Osteoblast (primary cell): Measurements from ENCODE around the gene FBXO15. TPM values are rescaled to one million over a fixed set of nuclear protein-coding genes. Genes with fewer than 3 reads are reported as not detected.
A peak's percentile ranks its signal among the peaks of the same experiment; 100 is the strongest.

Source experiments
- DNase-seq: peaks from one replicate; pipeline ENCODE4 v3.0.0; 2011; ENCODE audit warnings: low spot score, mixed read lengths; ENCODE audit not compliant: insufficient read length; ENCODE audit errors: missing footprints
- H2AFZ ChIP-seq: 2 replicates; pipeline ENCODE4 v1.6.0; 2011; ENCODE audit warnings: mild to moderate bottlenecking, low read length
- H3K27ac ChIP-seq: 2 replicates; pipeline ENCODE4 v1.5.1; 2011; ENCODE audit warnings: mild to moderate bottlenecking, low read depth, low read length, moderate library complexity
- H3K27me3 ChIP-seq: 2 replicates; pipeline ENCODE4 v1.6.0; 2012; ENCODE audit warnings: mild to moderate bottlenecking, control low read depth, inconsistent platforms, low read length, moderate library complexity; ENCODE audit not compliant: insufficient read depth
- H3K36me3 ChIP-seq: 2 replicates; pipeline ENCODE4 v1.5.1; 2011; ENCODE audit warnings: mild to moderate bottlenecking, low read length, control low read depth, moderate library complexity; ENCODE audit not compliant: insufficient read depth
- H3K4me1 ChIP-seq: 2 replicates; pipeline ENCODE4 v1.5.1; 2011; ENCODE audit warnings: mild to moderate bottlenecking, low read length, control low read depth, moderate library complexity; ENCODE audit not compliant: insufficient read depth
- H3K4me2 ChIP-seq: 2 replicates; pipeline ENCODE4 v1.6.0; 2011; ENCODE audit warnings: mild to moderate bottlenecking, low read length; ENCODE audit not compliant: insufficient read depth
- H3K4me3 ChIP-seq: fragments of 200-600 bp; sonication (generic); 3 replicates; pipeline ENCODE4 v1.5.1; 2012; ENCODE audit warnings: mild to moderate bottlenecking, low read length, inconsistent platforms; ENCODE audit not compliant: insufficient read depth
- H3K79me2 ChIP-seq: 2 replicates; pipeline ENCODE4 v1.6.0; 2012; ENCODE audit warnings: mild to moderate bottlenecking, low read length, control low read depth, inconsistent platforms; ENCODE audit not compliant: insufficient read depth
- H3K9me3 ChIP-seq: 2 replicates; pipeline ENCODE4 v1.5.1; 2011; ENCODE audit warnings: low read depth, low read length, control low read depth
- H4K20me1 ChIP-seq: 2 replicates; pipeline ENCODE4 v1.6.0; 2012; ENCODE audit warnings: mild to moderate bottlenecking, low read length, control low read depth; ENCODE audit not compliant: insufficient read depth
- total RNA-seq: library from RNA; depleted of rRNA; stranded (reverse); fragments of >200 nt; gene quantifications from 2 replicates; pipeline ENCODE4 v1.2.3, GENCODE V29; 2012
- TF ChIP-seq, protein P1 (sequence below): IDR thresholded peaks from 2 replicates; pipeline ENCODE4 v1.5.1; 2011; ENCODE audit warnings: mild to moderate bottlenecking, low read depth, low read length, moderate library complexity; ENCODE audit errors: extremely low read depth

Gene FBXO15
- total RNA-seq, 1 donor = 0.36 TPM

DNA sequence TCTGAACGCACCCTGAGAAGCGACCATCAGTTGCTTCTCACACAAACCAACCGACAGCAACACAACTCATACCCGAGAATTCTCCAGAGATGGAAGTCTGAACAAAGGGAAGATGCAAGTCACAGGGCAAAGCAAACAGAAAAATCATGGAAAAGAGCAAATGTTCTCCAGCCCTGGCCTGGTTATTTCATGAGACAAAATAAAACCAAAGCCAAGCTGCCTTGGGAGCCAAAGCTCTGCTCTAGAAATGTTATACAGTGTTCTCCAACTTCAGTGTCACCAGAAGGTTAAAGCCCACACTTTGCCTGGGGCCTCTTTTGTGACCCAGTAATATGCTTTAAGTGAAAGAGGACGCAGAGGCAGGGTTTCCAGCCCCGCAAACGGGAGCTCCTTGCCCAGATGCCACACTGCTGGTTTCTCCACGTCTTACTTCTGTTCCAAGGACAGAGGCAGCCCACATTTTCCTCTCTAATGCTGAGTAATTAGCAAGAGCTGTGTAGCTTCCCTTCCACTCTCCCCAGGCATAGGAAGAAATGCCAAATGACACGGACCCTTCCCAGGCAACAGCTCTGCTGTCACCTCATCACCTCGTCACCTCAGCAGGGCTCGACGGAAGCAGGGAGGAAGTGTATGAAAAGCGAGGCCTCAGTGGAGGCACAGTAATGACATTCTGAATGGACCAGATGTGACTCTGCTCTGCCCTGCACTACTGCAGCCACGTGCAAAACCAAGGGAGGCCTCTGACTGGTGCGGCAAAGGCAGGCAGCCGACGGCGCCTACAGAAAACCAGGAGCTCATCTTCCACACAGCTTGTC lies 64.7 kb downstream of the FBXO15 start:
- Histone ChIP-seq H3K79me2 (no peaks in the 10 kb centered on the region), H3K4me1 (peaks cover 7% of the 10 kb centered on the region), H3K36me3 (no peaks in the 10 kb centered on the region), H3K4me2 (peak overlapping the region; percentile 64), H3K27me3 (no peaks in the 10 kb centered on the region), H3K4me3 (peak overlapping the region; percentile 46), H3K27ac (no peak overlapping the region), H2AFZ (peak overlapping the region; percentile 97), H3K9me3 (no peaks in the 10 kb centered on the region), H4K20me1 (no peaks in the 10 kb centered on the region)
- peak; percentile 67 for DNase-seq
- TF ChIP-seq, protein P1, sequence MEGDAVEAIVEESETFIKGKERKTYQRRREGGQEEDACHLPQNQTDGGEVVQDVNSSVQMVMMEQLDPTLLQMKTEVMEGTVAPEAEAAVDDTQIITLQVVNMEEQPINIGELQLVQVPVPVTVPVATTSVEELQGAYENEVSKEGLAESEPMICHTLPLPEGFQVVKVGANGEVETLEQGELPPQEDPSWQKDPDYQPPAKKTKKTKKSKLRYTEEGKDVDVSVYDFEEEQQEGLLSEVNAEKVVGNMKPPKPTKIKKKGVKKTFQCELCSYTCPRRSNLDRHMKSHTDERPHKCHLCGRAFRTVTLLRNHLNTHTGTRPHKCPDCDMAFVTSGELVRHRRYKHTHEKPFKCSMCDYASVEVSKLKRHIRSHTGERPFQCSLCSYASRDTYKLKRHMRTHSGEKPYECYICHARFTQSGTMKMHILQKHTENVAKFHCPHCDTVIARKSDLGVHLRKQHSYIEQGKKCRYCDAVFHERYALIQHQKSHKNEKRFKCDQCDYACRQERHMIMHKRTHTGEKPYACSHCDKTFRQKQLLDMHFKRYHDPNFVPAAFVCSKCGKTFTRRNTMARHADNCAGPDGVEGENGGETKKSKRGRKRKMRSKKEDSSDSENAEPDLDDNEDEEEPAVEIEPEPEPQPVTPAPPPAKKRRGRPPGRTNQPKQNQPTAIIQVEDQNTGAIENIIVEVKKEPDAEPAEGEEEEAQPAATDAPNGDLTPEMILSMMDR = no peak

DNA sequence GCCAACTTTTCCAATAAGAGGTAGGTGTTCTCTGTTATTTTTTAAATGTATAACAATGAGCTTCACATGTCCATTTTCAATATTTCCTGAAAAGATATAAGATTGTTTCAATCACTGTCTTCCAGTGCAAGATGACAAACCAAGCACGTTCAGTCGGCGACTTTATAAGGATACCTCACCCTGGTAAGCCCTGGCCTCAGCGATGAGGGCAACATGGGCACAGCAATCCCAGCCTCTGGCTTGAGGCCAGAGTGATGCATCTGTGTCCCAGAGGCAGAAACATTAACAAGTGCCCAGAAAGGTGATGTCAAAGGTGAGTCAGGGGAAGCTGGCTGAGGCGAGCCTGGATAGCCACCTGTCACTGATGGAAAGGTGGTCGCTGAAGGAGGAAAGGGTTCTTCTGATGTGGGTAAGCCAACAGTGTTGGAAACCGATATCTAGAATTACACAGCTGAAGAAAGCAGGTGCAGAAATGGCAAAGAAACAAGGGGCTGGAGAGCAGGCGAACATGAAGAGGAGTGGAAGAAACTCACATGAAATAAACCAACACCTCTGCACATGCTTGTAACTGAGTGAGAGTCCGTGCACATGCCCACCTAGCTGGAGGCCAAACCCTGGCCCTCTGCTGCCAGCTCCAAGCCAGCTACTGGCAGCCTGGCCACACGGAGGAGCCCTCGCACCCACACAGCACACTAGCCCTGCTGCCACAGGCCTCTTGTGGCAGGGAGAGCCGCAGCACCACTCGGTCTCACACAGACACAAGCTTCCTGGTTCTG lies 65.5 kb downstream of the FBXO15 start:
- TF ChIP-seq, protein P1 = peak; percentile 66
- H3K27ac ChIP-seq = no peak overlapping the region
- H3K4me1 ChIP-seq = peaks cover 7% of the 10 kb centered on the region
- H3K9me3 ChIP-seq = no peaks in the 10 kb centered on the region
- DNase-seq = peak; percentile 89
- H3K27me3 ChIP-seq = no peaks in the 10 kb centered on the region
- H4K20me1 ChIP-seq = no peaks in the 10 kb centered on the region
- no peaks in the 10 kb centered on the region for H3K36me3 ChIP-seq
- peak overlapping the region; percentile 64 for H3K4me2 ChIP-seq
- H3K79me2 ChIP-seq = no peaks in the 10 kb centered on the region
- H3K4me3 ChIP-seq = peak overlapping the region; percentile 46
- H2AFZ ChIP-seq = peak overlapping the region; percentile 97

DNA sequence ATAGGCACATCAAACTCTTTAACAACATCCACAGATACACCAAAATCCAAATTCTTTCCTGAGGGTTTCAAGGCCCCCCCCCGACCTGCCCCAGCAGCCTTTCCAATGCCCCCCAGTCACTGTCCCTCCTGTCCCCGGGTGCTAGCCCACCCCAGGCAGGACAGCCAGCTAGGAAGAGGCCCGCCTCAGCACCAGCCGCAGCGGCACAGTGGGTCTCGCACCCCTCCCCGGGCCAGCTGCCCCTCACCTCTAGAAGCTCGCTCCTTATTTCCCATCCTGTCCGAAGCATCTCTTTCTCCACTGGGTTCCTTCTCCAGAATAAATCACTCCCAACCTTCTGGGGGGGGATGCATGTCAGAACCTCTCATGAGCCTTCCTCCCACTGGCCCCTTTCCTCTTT lies 69.4 kb downstream of the FBXO15 start:
- H3K4me1 ChIP-seq = peaks cover 7% of the 10 kb centered on the region
- DNase-seq = peak; percentile 17
- no peaks in the 10 kb centered on the region for H4K20me1 ChIP-seq
- no peak overlapping the region for H2AFZ ChIP-seq
- H3K36me3 ChIP-seq = no peaks in the 10 kb centered on the region
- TF ChIP-seq, protein P1 = no peak
- H3K4me2 ChIP-seq = no peak overlapping the region
- no peak overlapping the region for H3K27ac ChIP-seq
- H3K4me3 ChIP-seq = no peak overlapping the region
- no peaks in the 10 kb centered on the region for H3K27me3 ChIP-seq
- no peaks in the 10 kb centered on the region for H3K9me3 ChIP-seq
- H3K79me2 ChIP-seq = no peaks in the 10 kb centered on the region
